Measurements from ENCODE around the gene FOXI2.

Gene FOXI2

DNA sequence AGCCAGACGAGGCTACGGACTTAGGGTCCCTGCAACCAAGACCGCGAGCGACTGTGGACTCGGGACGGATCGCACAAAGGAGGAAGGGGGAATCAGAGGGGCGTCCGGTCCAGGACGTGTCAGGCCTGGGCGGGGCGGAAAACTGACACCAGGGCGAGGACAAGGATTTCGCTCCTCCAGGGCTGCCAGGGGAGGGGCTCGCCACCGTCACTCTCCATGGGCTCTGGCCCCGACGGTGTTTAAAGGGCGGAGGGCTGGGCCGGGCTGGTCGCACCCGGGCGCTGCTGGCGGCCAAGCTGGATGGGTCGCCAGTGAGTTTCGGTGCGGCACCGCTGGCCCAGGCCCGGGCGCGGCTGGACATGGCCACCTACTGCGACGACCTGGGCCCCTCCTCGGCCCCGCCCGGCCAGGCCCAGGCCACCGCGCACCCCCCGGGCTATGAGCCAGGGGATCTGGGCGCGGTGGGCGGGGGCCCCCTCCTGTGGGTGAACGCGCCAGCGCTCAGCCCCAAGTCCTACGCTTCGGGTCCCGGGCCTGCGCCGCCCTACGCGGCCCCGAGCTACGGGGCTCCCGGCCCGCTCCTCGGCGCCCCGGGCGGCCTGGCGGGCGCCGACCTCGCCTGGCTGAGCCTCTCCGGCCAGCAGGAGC lies at the start of gene FOXI2:
Gene FOXI2, plus strand, starts transcription at position 271 of the 648 bp plus-strand sequence. Its CDS starts 89 bp downstream, at position 360.
- no peak for DNase-seq

DNA sequence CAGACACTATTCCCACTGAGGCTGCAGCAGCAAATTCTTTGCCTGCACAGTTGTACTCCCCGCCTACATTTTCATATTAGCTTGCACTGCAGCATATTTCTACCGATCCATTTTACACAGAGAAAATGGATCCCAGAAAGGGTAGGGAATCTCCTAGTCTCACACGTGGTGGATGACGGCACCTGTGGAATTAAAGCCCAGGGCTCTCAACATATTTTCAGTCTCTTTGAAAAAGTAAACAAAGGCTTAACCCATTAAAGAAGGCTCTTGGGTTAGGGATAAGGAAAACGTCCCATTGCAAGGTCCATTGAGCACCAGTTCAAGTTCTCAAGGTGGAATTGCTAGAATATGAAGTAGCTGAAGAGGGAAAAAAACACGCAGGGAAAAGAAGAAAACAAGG lies 49.4 kb upstream of the FOXI2 start:
- DNase-seq = no peak

DNA sequence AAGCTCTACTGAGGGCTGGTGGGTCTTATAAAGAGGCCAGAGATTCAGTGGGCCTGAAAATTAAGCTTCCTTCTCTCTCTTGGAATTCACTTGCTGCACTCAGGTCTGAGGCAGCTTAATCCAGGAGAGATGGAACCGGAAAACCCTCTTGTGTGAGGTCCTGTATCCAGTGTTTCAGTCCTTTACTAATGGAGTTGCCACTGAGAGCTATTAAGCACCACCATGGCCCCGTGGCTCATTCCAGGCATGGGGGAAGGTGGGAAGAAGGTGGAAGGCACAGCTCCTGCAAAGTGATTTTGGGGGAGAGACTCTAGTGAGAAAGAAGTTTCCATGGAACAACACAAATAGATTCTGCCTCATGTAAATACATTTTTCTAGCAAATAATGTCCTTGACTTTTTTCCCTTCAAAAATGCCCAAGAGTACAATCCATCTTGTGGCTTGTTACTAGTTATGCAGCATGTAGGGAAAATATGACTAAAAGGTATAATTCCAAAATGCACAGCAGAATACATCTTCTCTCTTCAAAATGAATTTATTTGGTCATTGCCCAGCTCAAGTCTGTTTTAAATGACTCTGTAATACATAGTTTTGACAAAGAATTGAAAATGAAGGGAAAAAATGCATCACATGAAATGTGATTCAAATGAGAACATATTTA lies 46.7 kb upstream of the FOXI2 start:
- no peak for DNase-seq

DNA sequence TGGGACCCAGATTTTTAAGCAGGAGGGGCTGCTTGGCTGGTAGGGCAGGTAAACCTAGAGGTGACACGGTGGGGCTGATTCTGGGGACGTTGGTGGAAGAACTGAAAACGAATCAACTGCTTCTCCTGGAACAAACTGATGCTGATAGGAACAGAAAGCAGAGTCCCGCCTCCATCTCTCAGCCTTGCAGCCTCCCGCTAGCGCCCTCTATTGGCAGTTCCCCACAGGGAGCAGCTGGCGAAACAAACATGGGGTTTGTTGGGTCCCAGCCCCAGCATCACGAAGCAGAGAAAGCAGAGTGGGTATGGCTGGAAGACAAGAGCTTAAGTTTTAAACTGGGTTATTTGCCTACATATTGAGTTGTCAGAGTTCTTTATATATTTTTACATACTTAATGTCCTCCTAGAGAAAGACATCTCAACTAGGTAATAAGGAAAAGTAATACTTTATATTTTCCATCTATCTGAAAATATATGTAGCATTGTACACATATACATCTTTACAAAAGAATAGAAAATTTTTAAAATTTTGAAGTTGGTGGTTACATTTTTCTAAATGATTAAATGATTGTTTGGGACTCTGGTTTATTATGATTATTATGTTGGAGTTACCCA lies 42.3 kb upstream of the FOXI2 start:
- DNase-seq = no peak

DNA sequence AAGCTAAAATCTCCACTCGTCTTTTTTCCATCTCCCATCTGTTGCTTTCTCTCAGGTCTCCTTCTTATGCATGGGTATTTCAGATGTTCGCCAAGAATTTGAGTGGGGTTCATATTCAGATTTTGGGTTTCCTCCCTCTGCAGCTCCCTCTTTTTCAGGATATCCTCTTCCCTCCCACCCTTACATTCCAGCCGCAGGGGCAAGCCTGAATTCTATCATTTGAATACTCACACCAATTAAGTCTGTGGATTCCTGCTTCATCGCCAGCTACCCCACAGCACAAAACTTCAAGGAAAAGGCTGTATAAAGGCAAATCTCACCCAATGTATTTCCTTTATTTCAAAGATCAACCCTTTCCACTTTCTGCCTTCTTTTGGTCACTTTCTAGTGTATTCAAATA lies 41.6 kb upstream of the FOXI2 start:
- no peak for DNase-seq

DNA sequence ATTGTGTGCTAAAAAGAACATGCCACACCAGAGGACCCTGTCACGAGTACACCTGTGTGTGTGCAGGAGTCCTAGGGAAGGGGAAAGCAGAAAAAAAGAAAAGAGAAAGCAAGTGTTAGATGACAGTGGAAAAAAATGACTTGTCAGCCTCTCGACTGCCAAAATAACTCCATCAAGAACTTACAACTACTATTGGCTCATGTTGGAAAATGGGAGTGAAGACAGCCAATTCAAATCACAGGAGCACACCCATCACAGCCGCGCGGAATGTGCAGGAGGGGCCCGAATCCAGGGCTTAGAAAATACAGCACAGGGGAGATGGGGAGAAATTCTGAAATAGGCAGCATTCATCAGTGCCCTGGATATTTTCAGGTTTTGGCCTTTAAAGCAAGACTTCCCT lies 38.1 kb upstream of the FOXI2 start:
- no peak for DNase-seq

DNA sequence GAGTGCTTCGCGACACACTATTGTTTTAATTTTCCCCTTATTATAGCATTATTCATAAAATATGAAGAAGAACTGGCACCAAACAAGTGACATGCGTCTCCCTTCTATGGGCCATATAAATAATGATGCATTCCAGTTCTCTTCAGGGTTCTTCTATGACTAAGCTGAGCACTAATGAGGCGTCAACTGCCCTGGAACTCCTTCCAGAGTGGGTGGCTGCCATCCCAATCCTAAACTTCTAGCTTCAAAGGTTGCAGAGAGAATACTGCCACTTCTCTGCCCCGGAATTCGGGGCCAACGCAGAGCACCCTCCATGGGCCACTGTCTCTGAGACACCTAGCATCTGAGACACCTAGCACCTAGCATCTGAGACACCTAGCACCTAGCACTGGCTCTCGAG lies 37.7 kb upstream of the FOXI2 start:
- DNase-seq = no peak

DNA sequence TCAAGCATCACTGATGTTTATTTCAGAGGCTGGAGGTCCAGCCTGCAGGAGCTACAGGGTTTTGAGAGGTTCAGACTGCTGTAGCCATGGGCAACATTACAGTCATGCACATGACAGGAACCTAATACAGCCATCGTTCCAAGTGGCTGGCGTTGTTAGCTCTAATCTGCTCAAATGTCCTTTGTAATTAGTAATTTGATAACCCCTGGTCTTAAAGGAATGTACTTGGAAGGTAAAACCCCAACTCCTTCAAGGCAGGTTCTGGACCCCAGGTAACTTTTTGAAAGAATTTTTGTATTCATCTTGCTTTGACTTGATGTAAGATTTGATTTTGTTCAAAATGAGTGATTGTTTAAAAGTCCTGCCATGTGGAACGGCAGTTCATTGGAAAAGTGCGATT lies 34.7 kb upstream of the FOXI2 start:
- DNase-seq = no peak

DNA sequence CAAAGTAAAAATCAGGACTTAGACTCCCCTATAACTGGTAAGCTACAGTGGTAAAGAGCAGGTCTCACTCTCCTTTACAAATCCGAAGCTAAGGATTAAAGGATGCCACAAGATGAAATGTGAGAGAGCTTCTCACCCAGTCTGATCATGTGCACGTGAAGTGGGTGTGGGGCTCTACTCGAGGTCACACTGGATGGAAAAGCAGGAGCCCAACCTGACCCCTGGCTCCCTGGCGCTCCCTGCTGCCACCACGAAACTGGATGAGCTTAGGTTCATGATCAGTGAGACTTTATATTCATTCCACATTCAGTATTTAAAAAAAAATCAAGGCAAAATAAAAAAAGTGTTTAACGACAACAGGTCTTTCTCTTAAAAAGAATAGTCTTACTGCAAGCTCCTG lies 21.7 kb upstream of the FOXI2 start:
- DNase-seq = no peak

DNA sequence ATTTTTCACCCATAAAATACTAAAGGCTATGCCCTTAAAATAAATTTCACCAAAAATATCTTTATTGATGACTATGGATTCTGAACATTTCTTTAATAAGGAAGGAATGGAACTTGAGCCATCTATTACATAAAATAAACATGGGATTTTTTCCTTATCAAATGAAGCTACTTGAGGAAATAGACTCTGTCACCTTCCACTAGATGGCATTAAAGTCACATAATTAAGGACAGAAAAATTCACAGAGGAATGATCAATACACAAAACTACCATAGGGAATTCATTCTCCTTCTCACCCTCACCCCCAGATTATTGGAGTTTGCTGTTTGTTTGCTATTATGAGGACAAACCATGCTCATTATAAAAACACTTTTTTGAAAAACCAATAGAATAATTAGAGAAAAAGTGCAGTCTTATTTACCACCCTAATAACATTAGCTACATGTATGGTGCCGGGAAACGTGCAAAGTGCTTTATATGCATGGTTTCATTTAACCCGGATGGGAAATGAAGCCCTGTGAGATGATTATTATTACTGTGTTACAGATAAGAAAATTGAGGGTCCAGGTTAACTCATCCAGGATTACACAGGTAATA lies 21.1 kb upstream of the FOXI2 start:
- DNase-seq = no peak

DNA sequence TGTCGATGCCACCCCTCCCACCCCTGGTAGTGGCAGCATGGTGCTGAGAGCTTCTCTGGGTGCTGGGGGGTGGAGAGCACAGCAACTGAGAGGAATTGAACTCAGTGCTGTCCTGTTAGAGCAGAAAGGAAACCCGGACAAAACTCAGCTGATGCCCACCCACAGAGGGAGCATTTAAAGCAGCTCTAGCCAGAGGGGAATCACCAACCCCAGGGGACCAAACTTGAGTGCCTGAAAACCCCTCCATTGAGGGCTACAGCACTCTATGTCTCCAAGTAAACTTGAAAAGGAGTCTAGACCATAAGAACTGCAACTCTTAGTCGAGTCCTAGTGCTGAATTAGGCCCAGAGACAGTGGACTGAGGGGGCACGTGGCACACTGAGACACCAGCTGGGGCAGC lies 16.8 kb upstream of the FOXI2 start:
- DNase-seq = no peak

DNA sequence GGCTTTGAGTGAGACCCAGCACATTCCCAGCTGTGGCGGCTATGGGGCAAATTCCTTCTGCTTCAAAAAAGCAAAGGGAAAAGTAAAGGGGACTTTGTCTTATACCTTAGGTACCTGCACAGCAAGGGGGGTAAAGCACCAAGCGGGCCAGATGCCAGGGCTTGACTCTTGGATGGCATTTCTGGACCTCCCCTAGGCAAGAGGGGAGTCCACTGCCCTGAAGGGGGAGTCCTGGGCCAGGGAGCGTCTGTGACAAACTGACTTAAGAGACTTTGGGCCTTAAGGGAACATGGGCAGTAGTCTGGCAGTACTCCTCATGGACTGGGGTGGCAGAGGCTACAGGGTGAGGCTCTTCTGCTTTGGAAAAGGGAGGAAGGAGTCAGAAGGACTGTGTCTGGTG lies 16.1 kb upstream of the FOXI2 start:
- no peak for DNase-seq

DNA sequence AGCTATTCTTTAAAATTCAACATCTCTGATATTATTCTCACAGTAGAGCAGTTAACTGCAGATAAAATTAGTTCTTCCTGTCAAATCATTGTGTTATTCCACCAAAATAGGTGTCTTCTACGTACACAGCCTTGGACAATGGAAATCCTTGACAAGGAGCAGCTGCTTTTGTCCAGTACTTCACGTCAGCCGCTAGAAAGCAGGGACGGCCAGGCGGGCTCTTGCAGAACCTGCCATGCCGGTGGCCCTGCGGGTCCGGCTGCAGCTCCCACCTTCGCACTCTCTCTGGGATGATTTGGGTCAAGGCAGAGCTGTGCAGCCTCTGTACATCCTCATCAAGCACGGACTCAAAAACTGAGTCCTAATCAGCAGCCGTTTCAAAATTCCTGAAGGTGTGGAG lies 2.2 kb upstream of the FOXI2 start:
- DNase-seq = no peak

DNA sequence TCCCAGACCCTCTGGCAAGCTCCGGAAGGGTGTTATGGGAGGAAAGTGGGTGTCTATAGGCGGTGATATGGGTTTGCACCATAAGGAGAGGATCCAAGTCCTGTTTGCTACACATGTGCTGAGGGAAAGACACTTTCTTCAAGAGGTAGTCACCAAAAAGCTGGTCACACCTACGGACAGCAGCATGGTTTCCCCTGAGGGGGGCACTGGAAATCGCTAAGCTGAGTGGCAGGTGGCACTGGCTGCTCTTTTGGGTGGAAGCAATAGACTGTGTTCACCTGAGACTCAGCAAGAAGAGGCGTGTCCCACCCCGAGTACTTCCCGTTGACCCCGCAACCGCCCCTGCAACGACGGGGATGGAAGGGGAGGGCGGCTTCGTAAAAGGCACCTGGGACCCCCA lies 1.8 kb upstream of the FOXI2 start:
- DNase-seq = no peak

DNA sequence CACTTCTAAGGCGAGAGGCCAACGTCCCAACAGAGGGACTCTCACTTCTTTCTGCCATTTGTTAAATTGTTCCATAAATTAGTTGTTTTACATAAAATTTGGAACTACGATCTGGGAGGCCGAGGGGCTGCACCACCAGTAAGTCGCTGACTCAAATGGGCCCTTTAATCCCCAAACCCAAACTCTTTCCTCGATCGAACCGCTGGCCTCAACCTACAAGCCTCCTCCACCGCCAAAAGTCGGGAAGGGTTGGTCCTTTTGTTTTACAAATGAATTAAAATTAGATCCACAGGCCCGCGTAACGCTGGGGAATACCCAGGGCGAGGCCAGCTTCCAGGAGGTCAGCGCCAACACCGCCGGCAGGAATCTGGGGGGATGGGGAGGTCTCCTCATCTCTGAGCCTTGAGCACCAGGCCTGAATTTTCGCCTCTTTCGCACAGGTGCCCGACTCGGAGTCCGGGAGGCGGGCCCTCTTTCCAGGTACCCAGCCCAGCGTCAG lies 1.2 kb upstream of the FOXI2 start:
- no peak for DNase-seq

DNA sequence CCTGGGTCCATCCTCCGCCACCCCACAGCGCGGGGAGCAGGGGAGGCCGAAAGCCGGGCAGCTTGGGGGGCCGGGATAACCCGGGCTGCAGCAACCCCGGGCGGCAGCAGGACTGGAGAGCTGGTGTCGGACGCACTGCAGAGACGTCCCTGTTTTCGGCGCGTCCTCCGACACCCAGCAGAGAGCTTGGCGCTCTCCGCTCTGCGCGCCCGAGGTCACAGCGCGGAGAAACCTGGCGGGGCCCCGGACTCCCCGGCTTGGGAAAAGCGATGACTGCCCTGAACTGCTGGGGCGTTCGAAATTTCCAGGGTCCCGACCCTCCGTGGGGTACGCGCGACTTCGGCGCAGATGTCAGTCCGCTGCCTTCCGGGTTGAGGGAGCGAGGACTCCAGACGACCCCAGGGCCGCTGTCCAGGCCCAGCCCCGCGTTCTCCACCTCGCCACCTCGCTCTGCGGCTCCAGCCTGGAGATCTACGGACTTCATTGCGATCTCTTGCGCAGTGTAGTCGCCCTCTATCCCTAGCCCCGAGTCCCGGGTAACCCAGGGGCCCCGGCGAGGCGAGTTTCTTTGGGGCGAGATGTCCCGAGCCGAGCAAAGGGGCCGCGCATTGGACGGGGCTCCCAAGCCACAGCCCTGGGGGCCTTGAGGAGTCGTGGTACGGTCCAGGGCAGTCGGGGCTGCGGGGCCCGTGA lies 617 bp upstream of the FOXI2 start:
- DNase-seq = no peak

DNA sequence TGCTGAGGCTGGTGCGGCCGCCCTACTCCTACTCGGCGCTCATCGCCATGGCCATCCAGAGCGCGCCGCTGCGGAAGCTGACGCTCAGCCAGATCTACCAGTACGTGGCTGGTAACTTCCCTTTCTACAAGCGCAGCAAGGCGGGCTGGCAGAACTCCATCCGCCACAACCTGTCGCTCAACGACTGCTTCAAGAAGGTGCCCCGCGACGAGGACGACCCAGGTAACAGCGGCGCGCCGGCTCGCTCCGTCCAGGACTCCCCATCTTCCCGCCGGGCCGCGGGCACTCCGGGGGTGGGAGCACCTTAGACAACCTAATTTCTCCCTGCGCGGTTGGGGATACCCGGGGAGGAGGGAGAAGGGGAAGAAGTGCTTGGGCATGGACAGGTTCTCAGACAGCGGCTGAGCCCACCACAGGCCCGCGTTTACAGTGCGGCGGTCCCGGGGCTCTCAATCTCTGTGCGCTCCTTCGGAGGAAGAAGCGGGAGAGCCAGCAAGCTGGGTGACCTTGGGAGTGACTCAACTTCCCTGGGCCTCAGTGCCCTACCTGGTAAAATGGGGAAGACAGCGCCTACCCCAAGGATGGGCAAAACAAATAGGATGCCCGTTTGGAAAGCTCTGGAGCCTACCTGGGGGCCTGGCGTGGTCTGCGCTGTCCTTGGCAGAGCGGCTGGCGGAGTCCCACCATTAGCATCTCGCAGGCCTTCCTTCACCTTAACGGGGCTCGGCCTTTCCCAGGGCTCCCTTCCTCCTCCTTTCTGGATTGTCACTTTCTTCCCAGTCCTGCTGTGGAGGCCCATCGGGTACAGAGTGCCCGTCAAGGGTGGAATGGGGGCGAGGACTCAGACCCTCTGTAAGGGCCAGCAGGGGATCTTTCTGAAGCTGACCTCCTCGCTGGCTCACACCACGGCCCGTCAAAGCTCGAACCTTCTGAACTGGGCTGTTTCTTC lies 852 bp downstream of the FOXI2 start:
- no peak for DNase-seq

DNA sequence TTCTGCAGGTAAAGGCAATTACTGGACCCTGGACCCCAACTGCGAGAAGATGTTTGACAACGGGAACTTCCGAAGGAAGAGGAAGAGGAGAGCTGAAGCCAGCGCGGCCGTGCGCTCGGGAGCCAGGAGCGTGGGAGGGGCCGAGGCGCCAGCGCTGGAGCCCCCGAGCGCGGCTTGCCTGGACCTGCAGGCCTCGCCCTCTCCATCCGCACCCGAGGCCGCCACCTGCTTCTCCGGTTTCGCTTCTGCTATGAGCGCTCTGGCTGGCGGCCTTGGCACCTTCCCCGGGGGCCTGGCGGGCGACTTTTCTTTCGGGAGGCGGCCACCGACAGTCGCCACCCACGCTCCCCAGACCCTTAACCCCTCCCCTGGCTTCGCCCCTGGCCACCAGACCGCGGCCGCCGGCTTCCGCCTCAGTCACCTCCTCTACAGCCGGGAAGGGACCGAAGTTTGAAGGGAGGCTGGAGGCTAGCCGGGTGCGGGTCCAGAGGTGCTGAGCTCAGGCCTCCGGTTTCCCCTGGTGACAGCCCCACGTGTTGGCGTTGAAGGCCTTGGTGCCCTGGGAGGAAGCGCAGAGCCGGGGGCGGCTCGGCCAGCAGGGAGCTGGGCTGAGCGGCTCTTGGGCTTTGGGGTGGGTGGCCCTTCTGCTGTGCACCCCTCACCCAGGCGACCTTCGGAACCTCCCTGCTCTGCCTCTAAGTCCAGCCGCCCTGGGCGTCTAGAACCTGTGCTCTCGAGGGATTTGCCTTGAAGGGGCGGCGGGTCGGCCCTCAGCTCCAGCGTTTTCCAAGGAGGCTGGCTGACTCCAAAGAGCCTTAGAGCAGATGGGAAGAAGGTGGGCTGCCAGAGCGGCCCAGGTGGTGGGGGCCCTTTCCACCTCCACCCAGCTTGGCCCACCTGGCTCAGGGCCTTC lies 1.8 kb downstream of the FOXI2 start:
- no peak for DNase-seq

DNA sequence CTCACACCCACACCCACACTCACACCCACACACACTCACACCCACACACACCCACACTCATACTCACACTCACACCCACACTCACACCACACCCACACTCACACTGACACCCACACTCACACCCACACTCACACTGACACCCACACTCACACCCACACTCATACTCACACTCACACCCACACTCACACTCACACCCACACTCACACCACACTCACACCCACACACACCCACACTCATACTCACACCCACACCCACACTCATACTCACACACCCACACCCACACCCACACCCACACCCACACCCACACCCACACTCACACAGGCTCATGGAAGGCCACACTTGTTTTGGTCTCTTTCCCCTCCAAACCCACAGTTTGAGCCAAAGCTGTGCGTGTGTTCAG lies 2.9 kb downstream of the FOXI2 start:
- DNase-seq = no peak

DNA sequence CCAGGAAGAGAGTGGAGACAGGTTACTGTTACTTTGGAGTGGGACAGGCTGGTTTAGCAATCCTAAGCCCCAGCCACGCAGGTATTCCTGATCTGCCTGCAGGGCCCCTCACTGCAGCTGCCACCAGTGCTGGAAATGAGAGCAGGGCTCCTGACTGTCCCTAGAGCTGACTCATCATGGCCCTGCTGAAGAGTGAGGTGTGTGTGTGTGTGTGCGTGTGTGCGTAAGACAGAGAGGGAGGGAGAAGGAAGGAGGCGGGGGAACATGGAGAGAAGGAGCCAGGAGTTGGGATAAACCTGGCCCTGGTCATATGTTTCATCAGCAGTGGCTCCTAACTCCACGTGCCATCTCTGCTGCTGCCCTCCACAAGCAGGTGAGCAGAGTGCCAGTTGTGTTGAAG lies 3.6 kb downstream of the FOXI2 start:
- DNase-seq = no peak

DNA sequence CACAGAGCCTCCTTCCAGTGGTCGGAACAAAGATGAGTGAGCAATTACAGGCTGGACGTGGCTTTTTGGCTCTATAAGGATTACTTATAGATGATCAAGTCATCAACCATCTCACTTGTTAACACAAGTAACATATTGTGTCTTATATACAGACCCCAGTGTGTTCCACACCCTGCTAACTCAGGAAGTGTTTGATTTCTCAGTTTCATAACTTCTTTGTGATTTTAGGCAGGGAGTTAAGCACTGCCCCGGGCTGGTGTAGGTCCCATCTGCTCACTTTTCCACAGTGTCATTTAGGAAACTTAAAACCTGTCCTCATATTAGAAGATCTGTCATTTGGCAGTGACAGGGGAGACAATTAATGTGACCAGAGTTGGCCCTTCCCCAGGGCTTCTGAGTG lies 6.2 kb downstream of the FOXI2 start:
- no peak for DNase-seq

Data from SIG-M5 (cell line).